Effector memory CD8-positive, alpha-beta T cell (primary cell): ENCODE measurements around the gene CNFN.

Experiments used
- ATAC-seq: fragments of 150-1000 bp; cut with Tn5 transposase; replicated peaks from 2 replicates; pipeline ENCODE4 v1.10.0; 2021; ENCODE audit warnings: mild to moderate bottlenecking, moderate library complexity
- DNase-seq, 3 experiments: peaks; one replicate each; pipeline ENCODE4 v3.0.0; 2021
- H3K27ac Mint-ChIP-seq, 2 donors: one replicate each; pipeline ENCODE4 v1.8.0; 2022; ENCODE audit warnings: mild to moderate bottlenecking in 2 of 2, mixed read lengths in 2 of 2, moderate library complexity in 2 of 2
- H3K27me3 Mint-ChIP-seq, 2 donors: one replicate each; pipeline ENCODE4 v1.8.0; 2022; ENCODE audit warnings: mixed read lengths in 2 of 2
- H3K36me3 Mint-ChIP-seq: one replicate; pipeline ENCODE4 v1.8.0; 2022; ENCODE audit warnings: mild to moderate bottlenecking, moderate library complexity, mixed read lengths; ENCODE audit not compliant: insufficient read depth
- H3K4me1 Mint-ChIP-seq, 2 donors: one replicate each; pipeline ENCODE4 v1.8.0; 2022; ENCODE audit warnings: low read depth in 2 of 2, mixed read lengths in 2 of 2
- H3K4me3 Mint-ChIP-seq, 2 donors: one replicate each; pipeline ENCODE4 v1.8.0; 2022; ENCODE audit warnings: mild to moderate bottlenecking in 2 of 2, mixed read lengths in 2 of 2, moderate library complexity in 2 of 2
- H3K9me3 Mint-ChIP-seq, 2 donors: one replicate each; pipeline ENCODE4 v1.8.0; 2022; ENCODE audit warnings: mixed read lengths in 2 of 2
- total RNA-seq, 9 experiments: gene quantifications; one replicate each; lab custom pipeline; 2026; lab: John Stamatoyannopoulos, UW

Gene CNFN, protein sequence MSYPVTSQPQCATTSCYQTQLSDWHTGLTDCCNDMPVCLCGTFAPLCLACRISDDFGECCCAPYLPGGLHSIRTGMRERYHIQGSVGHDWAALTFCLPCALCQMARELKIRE
- 0 to 0.06 (median 0) reads per million in 9 experiments for total RNA-seq

DNA sequence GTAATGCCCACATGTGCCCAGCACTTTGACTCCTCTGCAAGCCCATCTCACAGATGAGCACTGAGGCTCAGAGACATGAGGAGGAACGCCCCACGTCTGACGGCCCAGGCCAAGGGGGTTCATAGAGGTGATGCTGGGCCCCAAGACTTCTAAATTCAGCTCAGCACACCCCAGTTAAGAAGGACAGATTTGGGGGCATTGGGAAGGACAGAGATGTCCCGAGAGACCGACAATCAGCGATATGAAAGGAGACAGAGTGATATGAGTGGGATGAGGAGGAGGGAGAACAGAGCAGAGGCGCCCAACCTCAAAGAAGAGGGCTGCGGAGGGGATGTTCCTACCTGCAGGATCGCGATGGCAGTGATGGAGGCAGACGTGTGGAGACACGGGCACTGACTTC is at the start of gene CNFN:
CNFN (minus strand) TSS at position 399 of the 400 bp plus-strand sequence. CDS start 1,260 bp downstream, outside the sequence.
- Mint-ChIP-seq H3K27ac (no peak within 1 kb of the TSS), H3K36me3 (peaks cover 4% of the 10 kb centered on the region), H3K4me1 (peaks cover 5 to 7% of the 10 kb centered on the region in 2 donors), H3K4me3 (no peak within 1 kb of the TSS), H3K27me3 (peaks cover 35 to 54% of the 10 kb centered on the region in 2 donors), H3K9me3 (no peaks in the 10 kb centered on the region)
- ATAC-seq (no peak), DNase-seq (no peak)

DNA sequence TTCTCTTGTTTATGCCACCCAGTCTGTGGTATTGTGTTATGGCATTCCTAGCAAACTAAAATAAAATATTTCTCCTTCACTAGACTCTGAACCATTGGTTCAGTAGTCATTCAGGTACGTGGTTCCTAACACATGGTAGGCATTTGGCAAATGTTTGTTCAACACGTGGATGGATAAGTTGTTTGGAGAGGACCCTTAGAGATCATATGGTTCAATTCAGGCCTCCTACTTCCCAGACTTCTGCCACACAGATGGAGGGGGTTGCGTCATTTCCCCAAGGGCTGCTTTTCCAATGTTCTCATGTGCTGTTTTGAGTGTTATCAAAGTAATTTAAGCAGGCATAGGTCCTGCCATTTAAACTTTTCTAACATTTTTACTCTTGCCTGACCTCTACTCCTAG is 45.9 kb upstream of the CNFN start:
- no peak overlapping the region for H3K27ac Mint-ChIP-seq
- no peaks in the 10 kb centered on the region for H3K9me3 Mint-ChIP-seq
- no peak overlapping the region for H3K4me3 Mint-ChIP-seq
- peaks cover 3% of the 10 kb centered on the region for H3K36me3 Mint-ChIP-seq
- peaks cover 14 to 16% of the 10 kb centered on the region in 2 donors for H3K4me1 Mint-ChIP-seq
- DNase-seq (no peak), ATAC-seq (no peak)
- no peaks in the 10 kb centered on the region for H3K27me3 Mint-ChIP-seq

DNA sequence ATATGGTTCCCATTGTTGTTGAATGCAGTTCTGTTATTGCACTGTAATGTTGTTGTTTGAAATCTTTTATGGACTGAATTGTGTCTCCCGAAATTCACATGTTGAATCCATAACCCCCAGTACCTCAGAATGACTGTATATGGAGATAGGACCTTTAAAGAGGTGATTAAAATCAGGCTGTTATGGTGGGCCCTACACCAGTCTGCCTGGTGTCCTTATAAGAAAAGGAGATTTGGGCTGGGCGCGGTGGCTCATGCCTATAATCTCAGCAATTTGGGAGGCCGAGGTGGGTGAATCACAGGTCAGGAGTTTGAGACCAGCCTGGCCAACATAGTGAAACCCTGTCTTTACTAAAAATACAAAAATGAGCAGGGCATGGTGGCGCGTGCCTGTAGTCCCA is 45.2 kb upstream of the CNFN start:
- DNase-seq (no peak), ATAC-seq (no peak)
- Mint-ChIP-seq H3K4me1 (peaks cover 7 to 9% of the 10 kb centered on the region in 2 donors), H3K27ac (no peak overlapping the region), H3K9me3 (no peaks in the 10 kb centered on the region), H3K27me3 (no peaks in the 10 kb centered on the region), H3K4me3 (no peak overlapping the region), H3K36me3 (peaks cover 3% of the 10 kb centered on the region)

DNA sequence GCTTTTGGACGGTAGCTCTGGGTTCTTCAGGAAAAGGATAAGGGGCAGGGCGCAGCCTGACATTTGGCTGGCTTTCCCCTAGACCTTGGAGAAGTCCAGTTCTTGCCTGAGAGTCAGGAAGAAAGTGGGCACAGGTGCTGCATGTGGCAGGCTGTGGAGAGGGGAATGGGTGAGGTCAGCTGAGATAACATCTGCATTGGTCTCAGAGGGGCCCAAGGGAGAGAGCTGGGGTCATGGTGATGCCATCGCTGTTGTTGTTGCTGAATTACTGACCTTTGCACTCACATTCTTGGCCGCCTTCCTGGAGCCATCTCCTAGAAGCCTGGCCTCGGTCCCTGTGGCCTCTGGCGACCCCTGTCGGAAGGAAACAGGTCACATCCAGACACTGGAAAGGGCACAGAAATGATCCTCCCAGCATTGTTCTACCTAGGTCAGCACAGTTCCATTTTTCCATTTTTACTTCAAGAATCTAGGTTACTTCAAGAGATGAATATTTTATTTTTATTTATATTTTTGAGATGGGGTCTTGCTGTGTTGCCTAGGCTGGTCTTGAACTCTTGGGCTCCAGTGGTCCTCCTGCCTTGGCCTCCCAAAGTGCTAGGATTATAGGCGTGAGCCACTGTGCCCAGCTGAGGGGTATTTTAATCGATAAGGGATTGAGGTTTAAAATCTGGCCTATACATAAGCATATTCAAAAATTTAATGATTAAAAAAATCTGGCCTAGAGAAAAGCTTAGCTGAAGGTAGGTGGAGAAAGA is 43.6 kb upstream of the CNFN start:
- peak; percentile 55 for ATAC-seq
- no peak overlapping the region for H3K4me3 Mint-ChIP-seq
- peak; percentile 56 to 65 (median 62) for DNase-seq
- H3K4me1 Mint-ChIP-seq = peaks cover 6 to 7% of the 10 kb centered on the region in 2 donors
- no peaks in the 10 kb centered on the region for H3K9me3 Mint-ChIP-seq
- peaks cover 3% of the 10 kb centered on the region for H3K36me3 Mint-ChIP-seq
- H3K27ac Mint-ChIP-seq = no peak overlapping the region
- H3K27me3 Mint-ChIP-seq = no peaks in the 10 kb centered on the region

DNA sequence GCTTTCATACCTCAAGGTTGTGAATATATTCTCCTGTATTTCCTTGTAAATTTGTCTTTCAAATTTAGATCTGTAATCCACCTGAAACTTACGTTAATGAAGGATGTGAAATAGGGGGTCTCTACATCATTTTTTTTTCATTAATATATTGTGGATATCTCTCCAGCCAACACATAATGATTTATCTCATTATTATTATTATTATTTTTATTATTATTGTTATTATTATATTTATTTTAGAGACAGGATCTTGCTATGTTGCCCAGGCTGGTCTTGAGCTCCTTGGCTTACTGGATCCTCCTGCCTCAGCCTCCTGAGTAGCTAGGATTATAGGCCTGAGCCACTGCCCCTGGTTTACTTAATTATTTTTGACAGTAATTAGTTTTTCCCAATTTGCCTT is 41.4 kb upstream of the CNFN start:
- ATAC-seq = no peak
- DNase-seq = no peak
- no peak overlapping the region for H3K4me3 Mint-ChIP-seq
- peaks cover 0 to 2% of the 10 kb centered on the region in 2 donors for H3K4me1 Mint-ChIP-seq
- no peaks in the 10 kb centered on the region for H3K36me3 Mint-ChIP-seq
- no peak overlapping the region for H3K27ac Mint-ChIP-seq
- no peaks in the 10 kb centered on the region for H3K27me3 Mint-ChIP-seq
- no peaks in the 10 kb centered on the region for H3K9me3 Mint-ChIP-seq

DNA sequence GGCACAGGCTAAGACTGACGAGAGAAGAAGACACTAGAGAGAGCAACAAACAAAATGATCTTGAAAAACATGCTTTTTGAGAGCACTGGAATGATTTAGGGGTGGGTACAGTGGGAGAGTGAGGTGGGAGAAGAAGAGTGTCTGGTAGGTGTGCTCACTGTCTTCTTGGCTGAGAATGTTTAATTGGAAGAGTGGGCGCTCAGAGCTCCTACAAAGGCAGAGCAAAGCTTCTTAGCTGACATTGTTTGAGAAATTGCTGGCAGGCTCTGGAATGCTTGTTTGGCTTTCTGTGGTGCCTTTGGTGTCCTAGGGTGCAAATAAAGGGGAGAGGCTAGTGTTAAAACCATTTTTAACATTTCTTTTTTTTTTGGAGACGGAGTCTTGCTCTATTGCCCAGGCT is 38.6 kb upstream of the CNFN start:
- Mint-ChIP-seq H3K27me3 (no peaks in the 10 kb centered on the region), H3K27ac (peak overlapping the region in 1 of 2 donors; percentile 54), H3K4me3 (no peak overlapping the region), H3K4me1 (peaks cover under 1 to 11% of the 10 kb centered on the region in 2 donors), H3K36me3 (peaks cover 1% of the 10 kb centered on the region), H3K9me3 (no peaks in the 10 kb centered on the region)
- ATAC-seq (no peak), DNase-seq (no peak)

DNA sequence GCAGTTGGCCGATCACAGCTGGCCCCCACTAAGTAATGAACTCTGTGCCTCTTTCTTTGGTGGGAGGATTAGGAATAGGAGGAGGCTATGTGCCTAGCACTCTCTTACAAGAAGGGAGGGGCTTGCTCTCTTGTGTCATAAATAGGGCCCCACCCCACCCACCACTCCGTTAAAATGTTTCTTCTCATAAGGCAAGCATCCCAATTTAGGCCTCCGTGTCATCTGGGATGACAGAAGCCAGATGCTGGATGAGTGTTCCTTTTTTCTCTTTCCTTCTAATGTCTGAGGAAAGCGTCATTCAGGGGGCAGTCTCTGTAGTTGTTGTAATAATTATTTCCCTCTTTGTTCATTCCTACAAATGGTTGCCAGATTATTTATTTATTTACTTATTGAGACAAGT is 37.2 kb upstream of the CNFN start, which contains the start of gene LIPE:
LIPE (minus strand) TSS at position 76 of the 400 bp plus-strand sequence. CDS start 239 bp downstream, outside the sequence.
- DNase-seq = no peak
- Mint-ChIP-seq H3K9me3 (no peaks in the 10 kb centered on the region), H3K4me1 (peaks cover 14 to 22% of the 10 kb centered on the region in 2 donors), H3K27ac (no peak within 1 kb of the TSS), H3K4me3 (no peak within 1 kb of the TSS), H3K36me3 (peaks cover 11% of the 10 kb centered on the region), H3K27me3 (no peaks in the 10 kb centered on the region)
- ATAC-seq = no peak

DNA sequence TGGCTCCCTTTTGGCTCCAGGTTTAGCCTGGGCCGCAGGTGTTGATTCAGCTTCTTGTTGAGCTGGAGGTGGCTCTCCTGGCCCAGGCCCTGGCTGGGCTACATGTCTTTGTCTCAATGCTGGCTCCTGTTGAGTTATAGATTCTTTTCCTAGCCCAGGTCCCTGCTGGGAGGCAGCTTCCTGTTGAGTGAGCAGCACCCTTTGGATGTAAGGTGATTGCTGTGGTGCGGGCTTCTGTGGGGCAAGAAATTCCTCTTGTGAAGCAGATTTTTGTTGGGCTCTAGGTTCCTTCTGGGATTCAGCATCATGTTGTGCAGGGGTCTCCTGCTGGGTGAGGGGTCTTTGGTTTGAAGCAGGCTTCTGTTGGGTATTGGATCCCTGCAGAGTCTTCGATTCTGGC is 36.5 kb upstream of the CNFN start:
- H3K9me3 Mint-ChIP-seq = no peaks in the 10 kb centered on the region
- no peak for DNase-seq
- H3K27ac Mint-ChIP-seq = no peak overlapping the region
- ATAC-seq = no peak
- peaks cover 21 to 27% of the 10 kb centered on the region in 2 donors for H3K4me1 Mint-ChIP-seq
- peaks cover 11% of the 10 kb centered on the region for H3K36me3 Mint-ChIP-seq
- H3K27me3 Mint-ChIP-seq = no peaks in the 10 kb centered on the region
- H3K4me3 Mint-ChIP-seq = no peak overlapping the region

DNA sequence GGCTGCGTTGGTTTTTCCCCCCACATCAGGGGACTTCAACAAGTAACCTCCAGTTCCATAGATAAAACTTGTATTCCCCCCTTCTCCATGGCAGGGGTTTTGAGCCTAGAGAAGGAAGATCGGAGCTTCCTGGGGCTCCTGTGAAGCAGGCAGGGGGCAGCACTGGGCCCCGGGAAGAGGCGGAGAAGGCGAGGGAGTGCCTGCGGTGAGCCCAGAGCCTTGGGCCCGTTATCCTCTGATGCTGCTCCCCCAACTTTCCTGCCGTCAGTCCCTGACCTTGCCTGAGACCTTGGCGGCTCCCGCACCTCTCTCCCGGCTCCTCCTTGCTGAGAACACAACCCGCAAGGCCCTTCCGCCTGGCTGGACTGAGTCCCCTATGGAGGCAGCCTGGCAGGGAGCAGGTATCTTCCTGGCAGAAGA is 34.6 kb upstream of the CNFN start:
- H3K27ac Mint-ChIP-seq = no peak overlapping the region
- peaks cover 11% of the 10 kb centered on the region for H3K36me3 Mint-ChIP-seq
- ATAC-seq (no peak), DNase-seq (no peak)
- H3K4me1 Mint-ChIP-seq = peaks cover 36 to 42% of the 10 kb centered on the region in 2 donors
- H3K9me3 Mint-ChIP-seq = no peaks in the 10 kb centered on the region
- H3K4me3 Mint-ChIP-seq = peak overlapping the region; percentile 95 to 99
- H3K27me3 Mint-ChIP-seq = no peaks in the 10 kb centered on the region

DNA sequence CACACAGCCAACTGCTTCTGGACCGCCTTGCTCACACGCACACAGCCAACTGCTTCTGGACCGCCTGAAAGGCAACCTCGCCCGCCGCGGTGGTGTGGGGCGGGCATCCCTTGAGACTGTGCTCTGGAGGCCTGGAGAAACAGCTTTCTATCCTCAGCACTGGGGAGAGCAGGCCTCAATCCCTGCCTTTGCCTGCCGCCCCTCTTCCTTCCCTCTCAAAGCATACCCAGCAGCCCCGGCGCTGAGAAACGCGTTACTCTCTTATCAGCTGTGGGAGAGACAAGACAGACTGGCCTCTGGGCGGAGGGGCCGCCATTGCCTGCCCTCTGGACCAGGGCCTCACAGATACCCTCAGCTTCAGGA is 34.2 kb upstream of the CNFN start:
- DNase-seq (no peak), ATAC-seq (no peak)
- Mint-ChIP-seq H3K27ac (peak overlapping the region; percentile 31 to 92), H3K9me3 (no peaks in the 10 kb centered on the region), H3K4me3 (peak overlapping the region; percentile 95 to 99), H3K4me1 (peaks cover 38 to 42% of the 10 kb centered on the region in 2 donors), H3K27me3 (no peaks in the 10 kb centered on the region), H3K36me3 (peaks cover 11% of the 10 kb centered on the region)

DNA sequence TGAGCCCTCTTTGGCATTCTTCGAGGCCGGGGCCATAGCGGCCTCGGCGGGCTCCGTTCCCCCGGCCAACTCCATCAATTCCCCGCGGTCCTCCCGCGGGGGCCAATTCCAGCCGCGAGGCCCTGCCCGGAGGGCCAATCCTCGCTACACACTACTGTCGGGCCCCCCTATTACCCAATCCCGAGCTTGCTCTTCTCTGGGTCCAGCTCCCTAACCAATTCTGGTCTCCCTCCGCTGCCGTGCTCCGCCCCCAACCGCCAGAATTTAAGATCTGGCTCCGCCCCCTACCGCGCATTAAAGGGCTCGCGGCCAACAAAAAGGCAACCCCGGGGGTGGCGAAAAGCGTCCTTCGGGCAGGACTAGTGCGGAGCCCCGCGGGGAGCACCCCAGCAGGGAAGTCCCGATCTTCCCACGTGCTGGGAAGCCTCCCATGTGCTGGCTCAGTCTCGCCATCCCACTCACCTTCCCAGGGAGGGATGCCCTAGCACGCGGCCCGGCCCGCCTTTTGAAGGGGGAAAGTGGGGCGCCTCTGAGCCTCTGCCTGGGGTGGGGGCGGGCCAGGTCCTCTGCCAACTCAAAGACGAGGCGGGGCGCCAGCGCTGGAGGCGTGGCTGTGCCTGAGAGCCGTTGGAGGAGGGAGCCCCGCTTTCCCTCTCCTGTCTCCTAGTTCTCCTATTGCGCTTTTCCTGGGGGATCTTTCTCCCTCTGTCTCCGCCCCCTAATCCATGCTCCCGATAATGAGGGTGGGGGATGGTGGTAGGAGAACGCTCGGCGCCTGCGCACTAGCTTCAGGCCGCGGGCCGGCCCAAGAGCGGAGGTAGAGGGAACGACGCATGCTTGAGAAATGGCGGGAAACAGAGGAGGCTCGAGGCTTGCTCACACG is 33.6 kb upstream of the CNFN start:
- H3K4me1 Mint-ChIP-seq = peaks cover 38 to 42% of the 10 kb centered on the region in 2 donors
- H3K9me3 Mint-ChIP-seq = no peaks in the 10 kb centered on the region
- H3K27me3 Mint-ChIP-seq = no peaks in the 10 kb centered on the region
- peaks cover 11% of the 10 kb centered on the region for H3K36me3 Mint-ChIP-seq
- ATAC-seq (peak; percentile 86), DNase-seq (peak; percentile 89 to 91 (median 90))
- peak overlapping the region; percentile 92 to 93 for H3K27ac Mint-ChIP-seq
- H3K4me3 Mint-ChIP-seq = peak overlapping the region; percentile 95 to 99

DNA sequence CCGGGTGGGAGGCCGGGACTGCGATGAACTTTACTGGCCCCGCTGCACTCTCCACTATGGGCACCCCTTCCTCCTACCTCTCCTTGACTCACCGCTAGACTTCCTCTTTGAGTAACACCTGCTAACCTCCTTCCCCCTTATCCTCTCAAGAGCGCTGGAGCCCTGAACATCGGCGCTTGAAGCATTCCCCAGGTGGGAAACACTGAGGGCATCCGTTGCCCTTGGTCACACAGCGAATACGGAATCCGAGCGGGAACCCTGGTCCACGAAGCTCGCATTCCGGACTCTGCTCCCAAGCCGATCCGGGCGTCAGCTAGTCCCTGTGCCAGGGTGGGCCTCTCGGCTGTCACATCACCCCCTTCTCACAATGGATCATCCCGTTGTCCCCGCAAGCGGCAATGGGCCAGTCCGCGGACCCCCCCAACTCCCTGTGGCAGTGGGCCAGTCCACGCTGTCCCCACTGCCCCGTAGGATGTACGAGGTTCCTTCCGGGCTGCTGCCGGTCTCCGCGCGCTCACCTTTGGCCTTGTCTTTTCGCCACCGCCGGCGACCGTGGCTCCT is 32.9 kb upstream of the CNFN start:
- H3K4me3 Mint-ChIP-seq = peak overlapping the region; percentile 95 to 99
- peak; percentile 63 for ATAC-seq
- DNase-seq = peak; percentile 60 to 66 (median 63)
- no peaks in the 10 kb centered on the region for H3K27me3 Mint-ChIP-seq
- H3K4me1 Mint-ChIP-seq = peaks cover 38 to 42% of the 10 kb centered on the region in 2 donors
- no peaks in the 10 kb centered on the region for H3K9me3 Mint-ChIP-seq
- H3K27ac Mint-ChIP-seq = peak overlapping the region; percentile 92 to 93
- peaks cover 11% of the 10 kb centered on the region for H3K36me3 Mint-ChIP-seq
